HG02884 (cell line): Measurements from ENCODE around the gene ACAA1.

Experiments used
- ATAC-seq: cut with Tn5 transposase; IDR thresholded peaks from one replicate; pipeline ENCODE4 v1.9.1; 2021; ENCODE audit warnings: mild to moderate bottlenecking, moderate library complexity; ENCODE audit not compliant: unreplicated experiment

Gene ACAA1

DNA sequence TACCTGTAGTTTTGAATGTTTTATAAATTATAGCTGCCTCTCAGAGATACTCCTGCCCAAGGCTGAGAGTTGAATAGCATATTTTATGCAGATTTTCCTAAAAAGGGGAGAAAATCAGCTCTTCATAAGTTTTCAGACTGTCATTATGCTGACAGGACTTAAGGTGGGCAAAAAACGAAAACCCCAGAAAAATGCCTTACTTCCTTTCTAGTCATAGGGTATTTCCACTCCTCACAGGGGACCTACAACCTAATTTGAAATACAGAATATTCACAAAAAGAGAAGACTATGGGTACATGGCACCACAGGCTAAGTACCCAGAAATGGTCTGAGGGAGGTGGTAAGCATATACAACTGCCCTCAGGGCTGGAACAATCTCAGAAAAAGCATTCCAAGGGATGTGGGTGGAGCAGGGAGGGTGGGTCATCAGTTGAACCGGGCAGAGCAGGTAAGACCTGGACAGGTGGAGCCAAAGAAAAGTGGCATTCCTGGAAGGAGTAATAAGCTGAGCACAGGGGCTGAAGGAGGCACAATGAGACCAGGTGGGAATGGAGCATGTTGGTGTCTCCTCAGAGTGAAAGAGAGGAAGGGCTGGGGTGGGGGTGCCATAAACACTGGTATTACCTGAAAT lies 17.8 kb upstream of the ACAA1 start:
- ATAC-seq, result no peak

DNA sequence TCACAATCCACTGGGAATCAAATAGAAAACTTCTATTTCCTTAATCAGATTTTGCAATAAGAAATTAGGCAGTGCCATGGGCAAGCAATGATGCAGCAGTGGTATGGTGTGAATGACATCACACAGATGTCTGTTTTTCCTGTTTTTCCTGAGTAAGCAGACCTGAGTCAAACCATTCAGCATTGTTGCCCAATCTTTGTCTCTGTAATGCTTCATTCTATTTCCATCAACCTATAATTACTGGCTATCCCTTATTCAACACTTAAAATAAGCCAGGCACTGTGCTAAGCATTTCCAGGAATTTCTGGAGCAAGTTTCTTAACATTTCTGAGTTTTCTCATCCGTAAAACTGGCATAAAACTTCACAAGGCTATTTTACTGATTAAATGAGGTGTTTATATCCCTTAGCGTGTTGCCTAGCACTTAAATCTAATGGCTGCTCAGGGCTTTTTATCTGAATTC lies 17.1 kb upstream of the ACAA1 start:
- ATAC-seq, result no peak

DNA sequence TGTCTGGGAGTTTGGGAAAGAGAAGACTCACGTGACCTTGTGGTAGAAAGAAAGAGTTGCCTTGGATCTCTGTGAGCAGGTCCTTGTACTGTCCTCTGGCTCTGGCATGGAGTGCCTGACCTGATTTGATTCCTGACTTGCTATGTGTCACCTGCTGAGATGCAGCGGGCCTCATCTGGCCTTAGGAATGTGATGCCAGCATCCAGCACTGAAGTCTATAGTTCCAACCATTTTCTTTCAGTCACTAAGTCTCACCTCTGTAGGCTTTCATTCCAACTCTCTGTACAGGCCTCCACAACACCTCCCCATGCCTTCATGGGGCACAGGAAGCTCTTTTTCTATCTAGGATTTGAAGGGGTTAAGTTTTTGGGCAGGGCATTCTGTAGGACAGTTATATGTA lies 16.3 kb upstream of the ACAA1 start:
- no peak for ATAC-seq

DNA sequence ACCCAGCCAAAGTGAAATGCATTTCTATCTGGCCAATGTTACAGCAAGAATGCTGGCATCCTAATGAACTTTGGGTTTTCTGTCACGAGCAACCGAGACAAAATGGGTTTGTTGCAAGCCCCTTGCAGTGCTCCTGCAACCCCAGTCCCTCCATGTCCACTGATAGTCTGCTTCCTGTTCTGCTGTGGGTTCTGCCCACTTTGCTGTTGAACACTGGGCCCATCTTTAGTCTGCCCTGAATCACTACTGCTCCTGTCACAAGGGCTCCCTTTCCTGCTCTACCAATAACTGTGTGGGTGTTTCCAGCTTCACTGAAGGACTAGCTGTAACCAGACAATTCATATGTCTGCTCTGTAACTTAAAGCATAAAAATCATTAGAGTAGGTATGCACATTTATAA lies 15.7 kb upstream of the ACAA1 start:
- no peak for ATAC-seq

DNA sequence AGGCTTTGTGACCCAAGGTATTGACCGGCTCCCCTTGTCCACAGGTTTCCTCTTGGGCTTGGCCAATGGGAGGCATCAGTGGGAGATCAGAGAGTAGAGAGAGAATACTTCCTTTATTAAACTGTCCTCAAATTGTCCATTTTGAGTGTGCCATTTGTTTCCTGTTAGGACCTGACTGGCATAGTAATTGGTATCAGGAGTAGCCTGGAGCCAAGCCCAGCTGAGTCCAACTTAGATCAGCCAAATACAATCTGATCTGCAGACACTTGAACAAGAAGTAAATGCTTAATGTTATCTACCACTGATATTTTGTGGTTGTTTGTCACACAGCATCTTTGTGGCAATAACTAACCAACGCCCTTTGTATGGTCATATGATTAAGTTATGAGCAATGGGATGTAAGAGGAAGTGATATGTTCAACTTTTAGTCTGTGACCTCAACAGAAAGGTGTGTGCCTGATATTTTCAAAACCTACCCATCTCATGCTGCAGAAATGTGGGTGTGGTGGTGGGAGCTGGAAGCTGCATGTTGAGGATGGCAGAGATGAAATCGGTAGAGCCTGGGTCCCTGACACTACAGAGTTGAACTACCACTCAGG lies 14.8 kb upstream of the ACAA1 start:
- no peak for ATAC-seq

DNA sequence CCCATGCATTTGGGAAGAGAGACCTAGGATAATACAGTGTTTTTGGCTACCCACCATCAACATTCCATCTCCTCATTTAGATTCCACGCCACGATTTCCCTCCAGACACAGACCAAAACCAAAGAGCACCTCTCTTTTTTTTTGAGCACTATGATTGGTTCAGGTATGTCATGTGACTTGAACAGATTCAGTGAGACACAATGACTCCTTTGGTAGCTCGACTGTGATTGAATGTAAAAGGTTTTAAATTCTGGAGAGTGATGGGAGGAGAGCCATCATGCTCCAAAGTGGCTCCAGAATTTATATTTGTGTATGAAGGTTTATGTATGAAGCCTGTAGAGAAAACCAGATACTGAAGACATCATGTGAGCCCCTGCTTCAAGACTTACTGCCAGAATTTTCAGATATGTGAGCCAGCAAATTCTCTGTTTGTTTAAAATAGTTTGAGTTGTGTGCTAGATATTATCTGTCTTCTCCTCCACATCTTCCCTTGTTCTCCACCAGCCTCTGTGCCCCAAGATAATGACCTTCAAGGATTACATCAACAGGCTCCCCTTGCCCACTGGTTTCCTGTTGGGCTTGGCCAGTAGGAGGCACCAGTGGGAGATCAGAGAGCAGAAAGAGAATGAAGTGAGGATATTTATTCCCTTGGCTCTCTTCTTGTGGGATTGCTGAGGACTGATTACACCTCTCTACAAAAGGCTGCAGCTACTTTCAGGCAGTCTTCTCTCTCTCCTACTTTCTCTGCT lies 14.0 kb upstream of the ACAA1 start:
- ATAC-seq, result no peak

DNA sequence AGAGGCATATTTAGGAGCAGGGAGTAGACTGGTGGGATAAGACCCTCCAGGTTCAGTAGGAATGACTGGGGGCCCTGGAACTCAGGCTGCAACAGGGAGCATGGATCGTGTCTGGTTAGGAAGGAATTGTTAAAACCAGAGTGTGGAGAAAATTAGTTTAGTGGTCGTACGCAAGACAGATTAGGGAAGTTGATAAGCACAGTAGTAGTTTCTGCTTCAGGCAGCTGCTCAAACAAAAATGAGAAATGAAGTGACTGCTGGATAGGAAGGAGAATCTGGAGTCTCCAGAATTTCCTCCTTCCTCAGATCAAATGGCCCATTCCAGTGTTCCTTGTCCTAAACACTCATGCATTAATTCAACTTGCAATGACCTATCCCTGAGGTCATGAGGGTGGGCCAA lies 12.8 kb upstream of the ACAA1 start:
- no peak for ATAC-seq

DNA sequence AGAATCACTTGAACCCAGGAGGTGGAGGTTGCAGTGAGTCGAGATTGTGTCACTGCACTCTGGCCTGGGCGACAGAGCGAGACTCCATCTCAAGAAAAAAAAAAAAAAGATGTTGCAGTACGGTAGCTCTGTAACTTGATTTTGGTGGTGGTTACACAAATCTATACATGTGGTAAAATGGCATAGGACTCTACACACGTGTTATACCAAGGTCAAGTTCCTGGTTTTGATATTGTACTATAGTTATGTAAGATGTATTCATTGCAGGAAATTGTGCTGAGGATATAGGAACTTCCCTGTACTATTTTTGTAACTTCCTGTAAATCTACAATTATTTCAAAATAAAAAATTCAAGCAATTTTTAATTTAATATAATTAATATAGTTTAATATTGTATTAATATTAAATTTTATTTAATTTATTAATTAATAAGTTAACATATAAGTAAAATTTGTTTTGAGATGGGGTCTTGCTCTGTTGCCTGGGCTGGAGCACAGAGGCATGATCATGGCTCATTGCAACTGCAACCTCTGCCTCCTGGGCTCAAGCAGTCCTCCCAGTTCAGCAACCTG lies 11.5 kb upstream of the ACAA1 start:
- no peak for ATAC-seq

DNA sequence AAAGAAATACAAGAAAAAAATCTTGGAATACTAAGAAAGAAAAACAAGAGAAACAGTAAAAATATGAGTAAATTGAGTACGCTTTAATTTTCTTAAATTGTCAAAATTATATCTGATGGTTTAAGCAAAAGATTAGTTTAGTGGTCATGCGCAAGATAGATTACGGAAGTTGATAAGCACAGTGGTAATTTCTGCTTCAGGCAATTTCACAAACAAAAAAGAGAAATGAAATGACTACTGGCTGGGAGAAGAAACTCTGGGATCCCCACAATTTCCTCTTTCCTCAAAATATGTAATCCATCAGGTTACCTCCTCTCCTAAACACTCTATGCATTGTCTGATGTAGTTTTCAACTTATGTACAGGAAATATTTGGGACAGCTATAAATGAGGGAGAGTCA lies 10.5 kb upstream of the ACAA1 start:
- no peak for ATAC-seq

DNA sequence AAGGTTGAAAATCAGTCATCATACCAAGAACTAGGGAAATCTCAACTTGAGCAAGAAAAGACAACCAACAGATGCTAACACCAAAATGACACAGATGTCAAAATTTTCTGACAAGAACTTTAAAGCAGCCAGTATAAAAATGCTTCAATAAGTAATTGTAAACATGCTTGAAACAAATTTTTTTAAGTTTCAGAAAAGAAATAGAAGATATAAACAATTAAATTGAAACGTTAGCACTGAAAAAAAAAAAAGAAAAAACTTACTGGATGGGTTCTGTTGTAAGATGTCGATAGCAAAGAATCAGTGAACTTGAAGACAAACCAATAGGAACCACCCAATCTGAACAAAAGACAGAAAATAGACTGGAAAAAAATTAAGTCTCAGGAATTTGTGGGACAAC lies 9.6 kb upstream of the ACAA1 start:
- no peak for ATAC-seq

DNA sequence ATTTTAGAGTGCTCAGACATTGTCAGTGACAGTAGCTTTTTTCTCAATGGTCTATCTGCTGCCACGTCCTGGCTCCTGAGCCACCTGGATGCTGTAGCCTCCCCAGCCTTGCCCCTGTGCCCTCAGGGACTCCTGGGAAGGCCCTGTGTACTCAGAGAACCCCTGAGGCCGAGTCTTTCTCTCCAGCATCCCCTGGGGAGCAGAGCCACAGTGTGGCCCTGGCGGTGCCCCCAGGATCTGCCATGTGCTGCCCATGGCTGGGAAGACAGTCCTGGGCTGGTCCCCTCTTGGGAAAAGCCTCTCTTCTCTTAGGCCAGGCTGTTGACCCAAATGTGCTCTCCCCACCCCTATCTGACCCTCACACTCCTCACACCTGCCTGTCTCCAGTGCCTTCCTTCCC lies 6.6 kb upstream of the ACAA1 start:
- no peak for ATAC-seq

DNA sequence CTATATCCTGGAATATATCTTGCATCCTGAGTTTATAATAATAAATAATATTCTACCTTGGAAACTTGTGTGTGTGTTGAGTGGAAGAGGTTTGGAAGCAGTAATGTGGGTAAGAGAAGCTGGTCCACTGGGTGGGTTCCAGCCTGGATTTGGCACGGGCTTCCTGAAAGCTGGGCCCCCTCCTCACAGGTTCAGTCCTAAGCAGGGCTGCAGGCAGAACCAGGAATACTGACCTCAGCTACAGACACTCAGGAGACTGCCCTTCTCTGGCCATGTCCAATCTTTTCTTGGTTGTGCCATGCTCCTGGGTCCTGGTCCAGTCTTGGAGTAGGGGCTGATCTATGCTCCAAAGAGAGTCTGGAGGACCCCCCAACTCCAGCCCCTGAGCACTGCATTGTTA lies 6.0 kb upstream of the ACAA1 start:
- no peak for ATAC-seq

DNA sequence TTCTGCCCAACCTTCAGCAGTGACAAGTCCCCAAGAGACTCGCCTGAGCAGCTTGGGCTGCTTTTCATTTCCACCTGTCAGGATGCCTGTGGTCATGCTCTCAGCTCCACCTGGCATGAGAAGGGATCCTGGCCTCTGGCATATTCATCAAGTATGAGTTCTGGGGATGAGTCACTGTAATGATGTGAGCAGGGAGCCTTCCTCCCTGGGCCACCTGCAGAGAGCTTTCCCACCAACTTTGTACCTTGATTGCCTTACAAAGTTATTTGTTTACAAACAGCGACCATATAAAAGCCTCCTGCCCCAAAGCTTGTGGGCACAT lies 5.0 kb upstream of the ACAA1 start:
- ATAC-seq, result no peak

DNA sequence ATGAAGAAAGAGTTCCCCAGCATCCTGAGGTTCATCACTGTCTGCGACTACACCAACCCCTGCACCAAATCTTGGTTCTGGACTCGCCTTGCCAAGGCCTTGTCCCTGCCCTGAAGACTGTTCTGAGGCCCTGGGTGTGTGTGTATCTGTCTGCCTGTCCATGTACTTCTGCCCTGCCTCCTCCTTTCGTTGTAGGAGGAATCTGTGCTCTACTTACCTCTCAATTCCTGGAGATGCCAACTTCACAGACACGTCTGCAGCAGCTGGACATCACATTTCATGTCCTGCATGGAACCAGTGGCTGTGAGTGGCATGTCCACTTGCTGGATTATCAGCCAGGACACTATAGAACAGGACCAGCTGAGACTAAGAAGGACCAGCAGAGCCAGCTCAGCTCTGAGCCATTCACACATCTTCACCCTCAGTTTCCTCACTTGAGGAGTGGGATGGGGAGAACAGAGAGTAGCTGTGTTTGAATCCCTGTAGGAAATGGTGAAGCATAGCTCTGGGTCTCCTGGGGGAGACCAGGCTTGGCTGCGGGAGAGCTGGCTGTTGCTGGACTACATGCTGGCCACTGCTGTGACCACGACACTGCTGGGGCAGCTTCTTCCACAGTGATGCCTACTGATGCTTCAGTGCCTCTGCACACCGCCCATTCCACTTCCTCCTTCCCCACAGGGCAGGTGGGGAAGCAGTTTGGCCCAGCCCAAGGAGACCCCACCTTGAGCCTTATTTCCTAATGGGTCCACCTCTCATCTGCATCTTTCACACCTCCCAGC lies 4.4 kb upstream of the ACAA1 start:
- ATAC-seq, result no peak

DNA sequence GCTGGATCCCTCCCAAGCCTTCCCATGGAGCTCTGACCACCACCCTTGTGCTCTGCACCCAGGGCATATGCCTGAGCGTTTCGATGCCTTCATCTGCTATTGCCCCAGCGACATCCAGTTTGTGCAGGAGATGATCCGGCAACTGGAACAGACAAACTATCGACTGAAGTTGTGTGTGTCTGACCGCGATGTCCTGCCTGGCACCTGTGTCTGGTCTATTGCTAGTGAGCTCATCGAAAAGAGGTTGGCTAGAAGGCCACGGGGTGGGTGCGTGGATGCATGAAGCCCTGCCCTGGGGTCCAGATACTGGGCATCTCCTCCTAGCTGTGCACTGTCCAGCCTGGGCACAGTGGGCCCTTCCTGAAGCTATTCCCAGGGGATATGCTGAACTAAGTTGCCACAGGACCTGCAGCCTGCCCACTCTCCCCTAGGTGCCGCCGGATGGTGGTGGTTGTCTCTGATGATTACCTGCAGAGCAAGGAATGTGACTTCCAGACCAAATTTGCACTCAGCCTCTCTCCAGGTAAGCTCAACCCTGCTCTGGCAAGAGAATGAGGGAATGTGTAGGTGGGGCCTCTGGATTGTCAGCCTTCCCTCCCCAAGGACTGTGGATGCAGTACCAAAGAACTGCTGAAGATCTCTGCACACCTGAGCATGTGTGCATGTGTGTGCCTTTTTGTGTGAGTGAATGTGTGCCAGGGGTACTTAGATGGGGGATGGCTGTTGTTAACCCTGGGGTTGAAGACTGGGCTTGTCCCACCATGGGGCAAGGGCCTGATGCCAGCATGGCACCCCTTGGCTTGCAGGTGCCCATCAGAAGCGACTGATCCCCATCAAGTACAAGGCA lies 3.6 kb upstream of the ACAA1 start:
- no peak for ATAC-seq

DNA sequence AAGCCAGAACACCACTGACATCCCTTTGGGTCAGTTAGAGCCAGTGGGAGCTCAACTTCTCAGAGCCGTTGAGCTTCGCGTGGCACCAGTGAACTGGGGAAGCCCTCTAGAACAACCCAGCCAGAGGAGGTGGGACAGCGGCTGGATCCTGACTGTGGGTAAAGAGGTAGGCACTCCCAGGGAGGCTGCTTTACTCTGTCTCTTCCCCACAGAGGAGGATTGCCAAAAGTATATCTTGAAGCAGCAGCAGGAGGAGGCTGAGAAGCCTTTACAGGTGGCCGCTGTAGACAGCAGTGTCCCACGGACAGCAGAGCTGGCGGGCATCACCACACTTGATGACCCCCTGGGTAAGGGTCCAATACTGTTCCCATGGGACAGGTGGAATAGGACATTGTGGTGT lies 2.7 kb upstream of the ACAA1 start:
- ATAC-seq, result no peak

DNA sequence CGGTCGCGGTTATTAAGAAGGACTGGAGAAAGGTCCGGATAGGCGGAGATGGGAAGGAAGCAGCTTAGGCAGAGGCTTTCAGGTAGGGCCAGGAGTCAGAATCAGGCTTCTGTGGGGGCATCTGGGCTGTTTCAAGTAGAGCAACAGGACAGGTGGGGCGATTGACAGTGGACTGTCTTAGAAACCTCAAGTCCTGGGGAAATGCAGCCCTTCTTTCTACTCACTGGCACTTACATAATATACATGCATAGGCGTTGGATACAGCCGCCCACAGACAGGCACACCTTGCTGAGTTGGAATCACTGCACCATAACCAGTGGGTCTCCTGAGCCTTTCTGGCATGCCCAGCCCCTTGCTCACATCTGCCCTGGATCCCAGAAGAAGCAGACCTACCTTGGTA lies 2.3 kb upstream of the ACAA1 start:
- ATAC-seq, result no peak

DNA sequence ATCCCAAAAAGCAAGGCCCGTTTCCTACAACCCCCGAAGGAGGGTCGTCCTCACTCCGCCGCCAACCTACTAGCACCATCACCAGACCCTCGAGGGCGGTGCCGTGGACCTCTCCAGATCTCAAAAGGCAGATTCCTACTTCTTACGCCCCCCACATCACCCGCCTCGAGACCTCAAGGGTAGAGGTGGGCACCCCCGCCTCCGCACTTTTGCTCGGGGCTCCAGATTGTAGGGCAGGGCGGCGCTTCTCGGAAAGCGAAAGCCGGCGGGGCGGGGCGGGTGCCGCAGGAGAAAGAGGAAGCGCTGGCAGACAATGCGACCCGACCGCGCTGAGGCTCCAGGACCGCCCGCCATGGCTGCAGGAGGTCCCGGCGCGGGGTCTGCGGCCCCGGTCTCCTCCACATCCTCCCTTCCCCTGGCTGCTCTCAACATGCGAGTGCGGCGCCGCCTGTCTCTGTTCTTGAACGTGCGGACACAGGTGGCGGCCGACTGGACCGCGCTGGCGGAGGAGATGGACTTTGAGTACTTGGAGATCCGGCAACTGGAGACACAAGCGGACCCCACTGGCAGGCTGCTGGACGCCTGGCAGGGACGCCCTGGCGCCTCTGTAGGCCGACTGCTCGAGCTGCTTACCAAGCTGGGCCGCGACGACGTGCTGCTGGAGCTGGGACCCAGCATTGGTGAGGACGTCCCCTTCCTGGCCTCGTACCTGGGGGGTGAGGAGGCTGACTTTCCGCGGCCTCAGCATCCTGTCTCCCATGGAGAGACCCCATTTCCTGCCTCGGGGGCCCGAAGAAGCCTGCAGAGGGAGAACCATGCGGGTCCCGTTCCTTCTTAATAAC lies 1.6 kb upstream of the ACAA1 start, which contains the start of gene MYD88:
TSS of gene MYD88 (plus strand) at position 313 of the 842 bp plus-strand sequence. CDS start at position 353, 40 bp downstream.
- peak; percentile 39 for ATAC-seq

DNA sequence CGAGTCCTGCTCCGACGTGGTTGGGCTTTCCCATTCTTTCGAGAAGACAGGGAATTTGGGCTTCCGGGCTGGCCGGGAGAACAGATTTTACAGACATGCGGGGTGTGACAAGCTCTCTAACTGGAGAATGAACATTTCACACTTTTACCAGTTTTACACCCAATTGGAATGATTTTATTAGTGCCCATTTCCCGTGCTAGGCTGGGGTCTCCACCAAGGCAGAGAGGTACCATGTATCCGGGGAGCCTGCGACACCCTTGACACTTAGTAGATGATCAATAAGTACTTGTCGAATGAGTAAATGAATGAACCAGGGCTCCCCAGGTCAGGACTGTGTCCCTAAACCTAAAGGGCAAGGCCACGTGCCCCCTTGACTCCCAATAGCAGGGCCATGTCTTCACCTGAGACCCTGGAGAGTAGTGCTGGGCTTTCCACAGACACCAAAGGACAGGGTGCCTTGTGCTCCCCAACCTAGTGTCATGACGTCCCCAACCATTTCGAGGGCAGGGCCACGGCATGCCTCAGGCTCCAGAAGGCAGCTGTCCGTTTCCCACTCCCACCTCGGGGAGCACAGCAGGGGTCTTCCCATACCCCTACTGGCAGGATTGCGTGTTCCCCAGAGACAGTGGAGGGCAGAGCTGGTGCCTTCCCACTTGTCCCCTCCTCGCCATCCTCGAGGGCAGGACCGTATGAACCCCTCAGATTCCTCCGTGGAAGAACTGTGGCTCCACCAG lies 855 bp upstream of the ACAA1 start:
- no peak for ATAC-seq
